IMR-90 (cell line): ENCODE measurements around the gene DOHH.

Experiments used
- CTCF ChIP-seq: conservative IDR thresholded peaks from 2 replicates; pipeline ENCODE4 v1.5.1; 2012; ENCODE audit warnings: mild to moderate bottlenecking, low read depth, low read length, improper control_type of control experiment
- ELK1 ChIP-seq: fragments of 150-350 bp; IDR thresholded peaks from 2 replicates; pipeline ENCODE4 v1.6.1; 2016; ENCODE audit warnings: low read depth, mild to moderate bottlenecking, low read length, moderate library complexity, borderline replicate concordance
- POLR2A ChIP-seq: IDR thresholded peaks from 2 replicates; pipeline ENCODE4 v1.6.1; 2012; ENCODE audit warnings: mild to moderate bottlenecking, low read depth, low read length

- TF ChIP-seq ELK1 = no peak
- no peak for TF ChIP-seq CTCF
- no peak for TF ChIP-seq POLR2A
Measured at GRCh38 chr19:3537101-3537437, 36.6 kb upstream of the DOHH start.
